CD4-positive, alpha-beta T cell treated with Interleukin-4 for 4 hours (primary cell): ENCODE data around the gene CDK5.
A peak's percentile ranks its signal among the peaks of the same experiment; 100 is the strongest.

ENCODE experiments used
- DNase-seq: peaks from one replicate; pipeline ENCODE4 v3.0.0-alpha.2; 2020

Gene CDK5

GRCh38 chr7:151057506-151057988, at the start of gene CDK5:
TSS of gene CDK5 (minus strand) at chr7:151057897. CDS start at chr7:151057848, 49 bp downstream.
- DNase-seq, result no peak

GRCh38 chr7:151104411-151105235, 46.9 kb upstream of the CDK5 start:
- no peak for DNase-seq

- no peak for DNase-seq
Observed at GRCh38 chr7:151103973-151104372, 46.3 kb upstream of the CDK5 start.

DNA sequence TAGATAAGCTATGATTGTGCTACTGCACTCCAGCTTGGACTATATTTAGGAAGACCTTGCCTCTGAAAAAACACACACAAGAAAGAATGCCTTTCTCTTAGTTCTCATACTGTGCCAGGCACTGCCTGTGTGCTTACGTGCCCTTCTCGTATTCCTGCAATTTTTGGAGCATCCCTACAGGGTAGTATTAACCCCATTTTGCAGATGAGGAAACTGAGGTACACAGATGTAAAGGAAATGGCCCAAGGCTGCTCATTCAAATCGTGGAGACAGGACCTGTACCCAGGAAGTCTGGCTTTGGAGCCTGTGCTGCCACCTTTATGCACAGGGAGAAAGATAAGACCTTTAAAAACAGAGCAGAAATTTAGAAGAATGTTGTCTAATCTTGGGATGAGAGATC, 45.3 kb upstream of the CDK5 start:
- DNase-seq, result no peak

GRCh38 chr7:151101621-151102396, 44.1 kb upstream of the CDK5 start:
- no peak for DNase-seq

DNA sequence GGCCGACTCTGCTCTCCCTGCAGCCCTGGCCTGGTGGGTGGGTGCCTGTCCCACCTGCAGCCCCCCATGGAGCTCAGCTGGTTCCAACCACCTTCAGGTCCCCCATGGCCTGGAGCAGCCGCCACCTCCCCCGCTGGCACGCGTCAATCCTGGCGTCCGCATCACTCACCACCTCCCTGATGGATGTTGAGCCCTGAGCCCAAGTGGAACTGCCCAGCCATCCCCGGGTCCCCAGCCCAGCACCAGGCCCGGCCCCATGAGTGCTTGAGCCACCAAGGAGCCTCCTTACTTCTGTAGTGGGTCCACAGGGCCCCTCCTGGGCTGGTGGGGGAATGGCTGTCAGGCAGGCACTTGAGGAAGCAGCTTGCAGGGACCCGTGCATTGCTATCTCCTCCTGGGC, 43.2 kb upstream of the CDK5 start:
- DNase-seq, result no peak

GRCh38 chr7:151099486-151100211, 42.0 kb upstream of the CDK5 start:
- DNase-seq, result no peak

GRCh38 chr7:151095828-151096475, 38.3 kb upstream of the CDK5 start:
- no peak for DNase-seq

DNA sequence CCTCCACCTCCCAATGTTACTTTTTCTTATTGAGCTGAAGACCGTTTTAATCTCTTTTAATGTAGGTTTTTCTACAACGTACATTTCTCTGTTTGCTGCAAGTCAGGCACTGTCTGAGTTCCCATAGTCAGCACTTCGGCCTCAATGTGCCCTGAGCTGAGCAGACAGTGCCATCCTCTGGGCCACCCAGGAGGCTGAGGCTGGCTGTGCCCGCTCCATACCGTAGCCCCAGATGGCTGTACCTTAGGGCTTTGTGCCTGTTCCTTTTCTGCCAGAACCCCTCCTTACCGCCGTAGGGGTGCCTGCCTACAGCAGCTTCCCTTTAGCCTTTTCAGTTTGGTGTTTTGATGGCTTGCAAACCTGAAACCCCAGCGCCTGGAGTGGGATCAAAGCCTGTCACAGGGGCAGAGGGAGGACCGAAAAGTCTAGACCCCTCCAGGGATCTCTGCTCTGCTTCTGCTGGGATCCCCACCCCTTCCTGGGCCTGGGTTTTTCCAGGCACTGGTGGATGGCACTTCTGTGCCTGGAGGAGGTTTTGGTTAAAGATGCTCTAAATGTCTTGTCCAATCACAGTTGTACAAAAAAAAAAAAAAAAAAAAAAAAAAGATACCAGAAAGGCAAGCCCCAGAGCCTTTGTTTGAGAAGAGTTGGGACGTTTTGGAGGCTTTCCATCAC, 37.6 kb upstream of the CDK5 start:
- no peak for DNase-seq

DNA sequence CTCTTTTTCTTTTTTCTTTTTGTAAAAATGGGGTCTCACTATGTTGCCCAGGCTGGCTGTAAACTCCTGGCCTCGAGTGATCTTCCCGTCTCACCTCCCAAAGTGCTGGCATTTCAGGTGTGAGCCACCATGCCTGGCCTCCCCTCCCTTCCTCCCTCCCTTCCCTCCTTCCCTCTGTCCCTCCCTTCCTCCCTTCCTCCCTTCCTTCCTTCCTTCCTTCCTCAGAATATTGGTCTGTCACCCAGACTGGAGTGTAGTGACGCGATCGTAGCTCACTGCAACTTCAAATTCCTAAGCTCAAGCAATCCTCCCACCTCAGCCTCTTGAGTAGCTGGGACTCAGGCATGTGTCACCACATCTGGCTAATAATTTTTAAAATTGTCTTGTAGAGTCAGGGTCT, 37.0 kb upstream of the CDK5 start:
- DNase-seq, result no peak

DNA sequence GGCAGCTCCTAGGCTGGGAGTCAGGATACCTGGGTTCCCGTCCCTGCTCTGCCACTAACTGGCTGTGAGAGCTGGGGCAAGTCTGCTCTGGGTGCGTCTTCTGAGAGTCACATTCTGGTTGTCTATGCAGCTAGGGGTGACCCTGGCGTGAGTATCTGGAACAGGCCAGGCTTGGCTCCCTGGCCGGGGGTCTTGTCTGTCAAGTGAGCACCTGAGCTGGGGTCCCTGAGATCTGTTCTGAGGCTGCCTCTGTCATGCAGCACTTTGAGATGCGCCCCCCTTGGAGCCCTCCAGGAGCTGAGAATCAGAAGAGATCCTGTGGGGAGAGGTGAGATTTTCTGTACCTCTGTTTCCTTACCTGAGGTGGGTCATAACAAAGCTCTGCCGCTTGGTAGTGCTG, 36.1 kb upstream of the CDK5 start:
- DNase-seq, result no peak

- DNase-seq, result no peak
Observed at GRCh38 chr7:151091988-151092387, 34.3 kb upstream of the CDK5 start.

GRCh38 chr7:151091431-151091830, 33.7 kb upstream of the CDK5 start:
- no peak for DNase-seq

DNA sequence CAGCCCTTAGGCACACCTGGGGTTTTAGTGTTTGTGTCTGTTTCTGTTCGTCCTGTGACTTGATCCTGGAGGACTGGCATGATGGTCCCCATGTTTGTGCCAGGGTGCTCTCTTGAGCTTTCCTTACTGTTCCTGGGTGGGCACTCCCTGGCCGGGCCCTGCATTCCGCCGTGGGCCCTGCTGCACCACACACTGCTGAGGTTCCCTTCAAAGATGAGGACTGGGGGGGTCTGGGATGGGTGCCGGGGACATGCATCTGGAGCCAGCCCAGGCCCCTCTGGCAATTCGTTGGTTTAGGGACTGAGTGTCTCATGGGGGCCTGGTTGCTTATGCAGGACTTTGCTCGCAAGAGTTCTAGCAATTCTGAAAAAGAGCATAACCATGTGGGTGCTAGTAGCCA, 33.3 kb upstream of the CDK5 start:
- DNase-seq, result no peak

- no peak for DNase-seq
Observed at GRCh38 chr7:151089893-151090730, 32.4 kb upstream of the CDK5 start.

DNA sequence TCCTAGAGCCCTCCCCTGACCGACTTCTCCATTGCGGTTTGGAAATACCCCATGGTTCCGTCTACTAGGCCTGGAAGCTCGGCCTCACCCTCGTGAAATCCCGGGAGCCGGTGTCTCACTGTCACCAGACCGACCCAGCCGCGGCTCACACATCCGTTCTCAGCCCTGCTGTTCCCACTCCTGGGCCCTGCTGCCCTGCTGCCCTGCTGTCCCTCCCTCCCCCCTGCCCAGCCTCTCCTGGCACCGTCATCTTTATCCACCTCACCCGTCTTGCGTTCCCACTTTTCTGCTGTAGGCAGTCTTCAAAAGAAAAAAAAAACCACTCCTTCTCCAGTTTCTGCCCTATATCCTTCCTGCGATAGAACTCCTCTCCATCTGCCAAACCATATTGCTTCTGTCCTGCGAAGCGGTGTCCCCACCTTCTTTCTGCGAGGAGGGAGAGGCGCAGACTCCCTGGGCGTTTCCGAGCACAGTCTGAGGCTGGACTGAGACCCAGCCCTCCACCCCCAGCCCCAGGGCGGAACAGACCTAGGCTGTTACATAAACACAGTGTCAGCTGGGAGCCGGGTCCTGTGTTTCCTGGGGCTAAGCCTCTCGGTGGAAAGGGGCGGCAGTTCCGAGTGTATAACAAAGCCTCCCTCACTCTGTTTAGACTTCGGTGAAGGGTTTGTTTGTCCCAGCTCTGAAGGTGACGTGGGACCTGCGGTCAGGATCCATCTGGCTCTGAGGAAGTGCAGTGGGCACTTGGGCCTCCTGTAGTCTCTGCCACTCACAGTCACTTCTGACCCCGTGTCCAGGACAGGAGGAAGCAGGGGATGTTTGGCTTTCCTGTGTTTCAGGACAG, 31.4 kb upstream of the CDK5 start:
- DNase-seq, result peak; percentile 22

- no peak for DNase-seq
Observed at GRCh38 chr7:151088019-151088855, 30.5 kb upstream of the CDK5 start.

GRCh38 chr7:151087245-151088018, 29.7 kb upstream of the CDK5 start:
- DNase-seq, result no peak
